HepG2 (cell line): ENCODE measurements around the gene NOA1. TPM values are rescaled to one million over a fixed set of nuclear protein-coding genes. Genes with fewer than 3 reads are reported as not detected.

Source experiments
- GATAD1 ChIP-seq: IDR thresholded peaks from 2 replicates; pipeline ENCODE4 v1.6.1; 2016; ENCODE audit warnings: missing genetic modification reagents, missing compliant biosample characterization
- NFE2 ChIP-seq: sonication (generic); formaldehyde crosslinking; IDR thresholded peaks from 2 replicates; pipeline ENCODE4 v1.4.0; 2020; ENCODE audit warnings: missing genetic modification reagents
- ZFP91 ChIP-seq: sonication (generic); formaldehyde crosslinking; IDR thresholded peaks from 2 replicates; pipeline ENCODE4 v1.9.0; 2022; ENCODE audit warnings: missing genetic modification reagents, mild to moderate bottlenecking, borderline replicate concordance
- ZNF10 ChIP-seq: sonication (generic); formaldehyde crosslinking; IDR thresholded peaks from 2 replicates; pipeline ENCODE4 v1.4.0; 2020; ENCODE audit warnings: mild to moderate bottlenecking, low read depth, missing genetic modification reagents, borderline replicate concordance
- ZNF577 ChIP-seq: sonication (generic); formaldehyde crosslinking; IDR thresholded peaks from 2 replicates; pipeline ENCODE4 v1.4.0; 2020; ENCODE audit warnings: mild to moderate bottlenecking, low read depth, missing genetic modification reagents, borderline replicate concordance
- ZNF747 ChIP-seq: sonication (generic); formaldehyde crosslinking; IDR thresholded peaks from 2 replicates; pipeline ENCODE4 v1.8.1; 2023; ENCODE audit warnings: missing genetic modification reagents, mild to moderate bottlenecking, borderline replicate concordance
- polyA plus RNA-seq, 8 experiments: library from polyadenylated mRNA; depleted of rRNA in 3 of 8; stranded (reverse) in 7 of 8; unstranded in 1 of 8; fragments of >200 nt; fragmentation: Illumina TruSeq in 4 of 8; extraction: Trizol in 4 of 8; gene quantifications; 2 replicates each; pipeline versions ENCODE4 v1.2.1 to v1.2.3, GENCODE V29; 2011 to 2016; ENCODE audit warnings: low read depth in 4 of 8, missing spikeins in 1 of 8, mixed read lengths in 1 of 8; ENCODE audit not compliant: insufficient read depth in 1 of 8
- total RNA-seq, 5 experiments: library from RNA; depleted of rRNA; stranded (reverse); fragments of >200 nt; fragmentation: Illumina TruSeq; extraction: Trizol; gene quantifications; 2 replicates each; pipeline ENCODE4 v1.2.3, GENCODE V29; 2016; ENCODE audit warnings: low read depth in 1 of 5
- TF ChIP-seq, protein P1 (sequence below): sonication (generic); formaldehyde crosslinking; IDR thresholded peaks from 2 replicates; pipeline ENCODE4 v1.4.0; 2020; ENCODE audit warnings: mild to moderate bottlenecking, missing genetic modification reagents
- TF ChIP-seq, protein P2 (sequence below): sonication (generic); formaldehyde crosslinking; IDR thresholded peaks from 2 replicates; pipeline ENCODE4 v1.4.0; 2020; ENCODE audit warnings: mild to moderate bottlenecking, missing genetic modification reagents

Gene NOA1
- total and polyA plus RNA-seq, 2 of the 13 experiments (the other 11 are each of a cell fraction or from before 2014, with no cell fraction given), result 17.3 to 19.0 TPM

- TF ChIP-seq, protein P1, sequence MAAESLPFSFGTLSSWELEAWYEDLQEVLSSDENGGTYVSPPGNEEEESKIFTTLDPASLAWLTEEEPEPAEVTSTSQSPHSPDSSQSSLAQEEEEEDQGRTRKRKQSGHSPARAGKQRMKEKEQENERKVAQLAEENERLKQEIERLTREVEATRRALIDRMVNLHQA (CRISPR knock-in tag), result no peak
- TF ChIP-seq ZNF747 (CRISPR knock-in tag), result no peak
- TF ChIP-seq, protein P2, sequence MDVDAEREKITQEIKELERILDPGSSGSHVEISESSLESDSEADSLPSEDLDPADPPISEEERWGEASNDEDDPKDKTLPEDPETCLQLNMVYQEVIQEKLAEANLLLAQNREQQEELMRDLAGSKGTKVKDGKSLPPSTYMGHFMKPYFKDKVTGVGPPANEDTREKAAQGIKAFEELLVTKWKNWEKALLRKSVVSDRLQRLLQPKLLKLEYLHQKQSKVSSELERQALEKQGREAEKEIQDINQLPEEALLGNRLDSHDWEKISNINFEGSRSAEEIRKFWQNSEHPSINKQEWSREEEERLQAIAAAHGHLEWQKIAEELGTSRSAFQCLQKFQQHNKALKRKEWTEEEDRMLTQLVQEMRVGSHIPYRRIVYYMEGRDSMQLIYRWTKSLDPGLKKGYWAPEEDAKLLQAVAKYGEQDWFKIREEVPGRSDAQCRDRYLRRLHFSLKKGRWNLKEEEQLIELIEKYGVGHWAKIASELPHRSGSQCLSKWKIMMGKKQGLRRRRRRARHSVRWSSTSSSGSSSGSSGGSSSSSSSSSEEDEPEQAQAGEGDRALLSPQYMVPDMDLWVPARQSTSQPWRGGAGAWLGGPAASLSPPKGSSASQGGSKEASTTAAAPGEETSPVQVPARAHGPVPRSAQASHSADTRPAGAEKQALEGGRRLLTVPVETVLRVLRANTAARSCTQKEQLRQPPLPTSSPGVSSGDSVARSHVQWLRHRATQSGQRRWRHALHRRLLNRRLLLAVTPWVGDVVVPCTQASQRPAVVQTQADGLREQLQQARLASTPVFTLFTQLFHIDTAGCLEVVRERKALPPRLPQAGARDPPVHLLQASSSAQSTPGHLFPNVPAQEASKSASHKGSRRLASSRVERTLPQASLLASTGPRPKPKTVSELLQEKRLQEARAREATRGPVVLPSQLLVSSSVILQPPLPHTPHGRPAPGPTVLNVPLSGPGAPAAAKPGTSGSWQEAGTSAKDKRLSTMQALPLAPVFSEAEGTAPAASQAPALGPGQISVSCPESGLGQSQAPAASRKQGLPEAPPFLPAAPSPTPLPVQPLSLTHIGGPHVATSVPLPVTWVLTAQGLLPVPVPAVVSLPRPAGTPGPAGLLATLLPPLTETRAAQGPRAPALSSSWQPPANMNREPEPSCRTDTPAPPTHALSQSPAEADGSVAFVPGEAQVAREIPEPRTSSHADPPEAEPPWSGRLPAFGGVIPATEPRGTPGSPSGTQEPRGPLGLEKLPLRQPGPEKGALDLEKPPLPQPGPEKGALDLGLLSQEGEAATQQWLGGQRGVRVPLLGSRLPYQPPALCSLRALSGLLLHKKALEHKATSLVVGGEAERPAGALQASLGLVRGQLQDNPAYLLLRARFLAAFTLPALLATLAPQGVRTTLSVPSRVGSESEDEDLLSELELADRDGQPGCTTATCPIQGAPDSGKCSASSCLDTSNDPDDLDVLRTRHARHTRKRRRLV (CRISPR knock-in tag), result no peak
- TF ChIP-seq ZNF10 (CRISPR knock-in tag), result no peak
- no peak for TF ChIP-seq ZNF577 (CRISPR knock-in tag)
- TF ChIP-seq ZFP91, result no peak
- no peak for TF ChIP-seq NFE2
- TF ChIP-seq GATAD1, result no peak
Observed at GRCh38 chr4:57023104-57023503, 45.7 kb upstream of the NOA1 start (continued).
